Right renal cortex interstitium (tissue), 3 donors: ENCODE measurements around the gene MCM3. TPM values are rescaled to one million over a fixed set of nuclear protein-coding genes. Genes with fewer than 3 reads are reported as not detected.
A peak's percentile ranks its signal among the peaks of the same experiment; 100 is the strongest.

Experiments
- DNase-seq, 3 donors: peaks; one replicate each; pipeline ENCODE4 v3.0.0-alpha.2; 2013; ENCODE audit warnings: low read depth in 3 of 3, low spot score in 2 of 3
- polyA plus RNA-seq, 3 donors: library from polyadenylated mRNA; unstranded; fragments of 120-200 nt; gene quantifications; one replicate each; pipeline ENCODE4 v1.2.1, GENCODE V29; 2013; ENCODE audit not compliant: insufficient read length in 3 of 3

The MCM3 gene
- polyA plus RNA-seq = 100 to 1,000 TPM; 137 to 154 (median 146) TPM

DNA sequence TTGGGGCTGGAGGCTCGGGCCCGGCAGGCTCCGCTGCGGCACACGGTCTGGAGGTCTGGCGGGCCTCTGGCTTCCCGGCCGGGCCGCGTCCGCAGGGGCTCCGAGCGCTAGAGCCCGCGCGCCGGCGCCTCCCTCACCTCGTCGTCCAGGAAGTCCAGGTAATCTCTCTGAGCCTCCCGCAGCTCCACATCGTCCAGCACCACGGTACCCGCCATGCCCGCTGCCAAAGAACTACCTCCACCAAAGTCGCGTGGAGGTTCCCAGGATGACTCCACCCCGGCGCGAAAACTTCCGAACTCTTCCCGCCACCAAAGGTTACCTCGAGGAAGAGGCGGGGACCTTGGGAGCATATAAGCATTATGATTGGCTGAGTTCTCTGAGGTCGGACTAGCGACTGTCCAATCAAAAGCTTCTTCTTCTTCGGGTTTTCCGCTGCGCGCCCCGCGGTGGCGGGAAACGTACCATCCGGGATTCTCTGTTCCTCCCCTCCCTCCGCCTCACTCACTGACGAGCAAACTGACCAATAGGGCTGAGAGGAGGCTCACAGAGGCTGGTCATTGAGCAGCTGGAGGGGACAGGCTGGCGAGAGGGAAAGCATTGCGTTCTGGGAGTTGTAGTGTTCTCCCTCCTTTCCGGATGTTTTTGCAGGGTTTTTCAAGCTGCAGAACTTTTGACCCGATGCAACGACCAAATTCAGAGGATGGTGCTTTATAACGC, at the start of gene MCM3:
MCM3 (minus strand) TSS at position 283 of the 717 bp plus-strand sequence; CDS start at position 215, 68 bp downstream.
- DNase-seq = peak; percentile 99

DNA sequence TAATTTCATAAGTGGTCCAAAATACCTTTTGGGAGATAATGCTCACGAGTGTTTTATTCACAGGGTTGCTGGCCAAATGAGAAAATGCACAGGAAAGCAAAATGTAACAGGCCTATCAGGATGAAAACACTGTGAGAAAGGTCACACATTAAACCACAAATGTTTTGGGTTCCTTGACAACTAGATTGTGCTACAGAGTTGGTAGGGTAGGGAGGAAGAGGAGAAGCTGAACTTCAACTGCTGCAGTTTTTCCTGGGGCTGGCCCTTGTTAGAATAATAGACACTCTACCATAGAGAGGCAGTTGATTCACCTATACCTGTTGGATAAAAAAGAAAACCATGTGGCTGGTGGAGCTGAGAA, 49.3 kb upstream of the MCM3 start:
- no peak for DNase-seq

DNA sequence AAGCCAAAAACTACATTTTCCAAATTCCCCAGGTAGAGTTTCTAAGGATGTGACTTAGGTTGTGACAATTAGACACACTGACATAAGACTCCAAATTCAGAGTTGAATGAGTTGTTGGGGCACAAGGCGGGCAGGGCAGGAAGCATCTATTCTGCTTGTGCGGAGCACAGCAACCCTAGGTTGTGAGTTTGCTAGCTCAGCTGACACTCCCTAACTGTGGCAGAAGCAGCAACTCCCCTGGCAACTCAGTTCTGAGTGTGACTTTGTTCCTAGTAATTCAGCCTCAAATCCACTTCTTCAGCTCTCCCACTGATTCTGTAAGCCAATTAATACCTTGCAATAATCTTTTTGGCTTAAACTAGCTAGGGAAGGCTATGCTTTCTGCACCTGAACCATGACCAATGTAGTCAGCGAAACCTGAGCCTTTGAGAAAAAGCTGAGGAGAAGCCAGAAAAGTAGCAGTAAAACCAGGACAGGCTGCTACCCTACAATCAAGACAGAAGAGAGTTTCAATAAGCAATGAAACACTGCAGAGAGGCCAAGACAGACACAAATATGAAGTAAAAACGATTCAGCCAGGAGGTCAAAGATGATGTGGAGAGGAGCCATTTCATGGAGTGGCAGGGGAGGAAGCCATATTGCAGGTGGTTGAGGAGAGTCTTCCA, 47.4 kb upstream of the MCM3 start:
- no peak for DNase-seq

DNA sequence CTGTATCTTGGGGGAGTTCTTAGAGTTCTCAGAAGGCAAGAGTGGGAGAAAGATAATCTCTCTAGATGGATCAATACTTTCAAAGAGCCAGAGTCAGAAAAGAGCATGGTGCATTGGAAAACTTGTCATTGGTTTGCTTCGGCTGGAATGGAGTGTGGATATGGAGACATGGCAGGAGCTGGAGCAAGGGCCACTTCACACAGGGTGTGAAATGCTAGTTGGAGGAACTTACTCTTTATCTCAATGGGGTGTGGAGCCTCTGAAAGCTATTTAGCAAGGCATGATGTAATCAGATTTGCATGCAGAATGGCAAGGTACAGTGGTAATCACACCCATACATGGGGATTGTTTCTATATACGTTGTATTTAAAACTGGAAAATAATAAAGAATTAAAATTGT, 45.9 kb upstream of the MCM3 start:
- no peak for DNase-seq

DNA sequence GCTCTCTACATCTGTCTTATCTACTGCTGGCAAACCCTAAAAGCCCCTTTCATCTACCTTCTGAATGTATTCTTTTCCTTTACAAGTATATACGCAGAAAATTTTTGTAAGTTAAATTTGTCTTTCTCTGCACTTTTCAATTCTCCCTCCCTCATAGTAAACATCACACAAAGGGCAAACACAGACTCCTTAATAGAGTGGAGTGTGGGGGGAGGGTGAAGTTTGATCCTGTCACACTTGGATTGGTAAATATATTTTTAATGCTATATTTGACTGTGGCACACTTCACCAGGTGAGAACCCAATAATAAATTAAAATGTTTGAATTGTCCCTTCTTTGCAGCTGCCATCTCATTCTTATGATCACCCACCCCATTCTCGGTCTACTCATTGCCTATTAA, 44.2 kb upstream of the MCM3 start:
- no peak for DNase-seq

DNA sequence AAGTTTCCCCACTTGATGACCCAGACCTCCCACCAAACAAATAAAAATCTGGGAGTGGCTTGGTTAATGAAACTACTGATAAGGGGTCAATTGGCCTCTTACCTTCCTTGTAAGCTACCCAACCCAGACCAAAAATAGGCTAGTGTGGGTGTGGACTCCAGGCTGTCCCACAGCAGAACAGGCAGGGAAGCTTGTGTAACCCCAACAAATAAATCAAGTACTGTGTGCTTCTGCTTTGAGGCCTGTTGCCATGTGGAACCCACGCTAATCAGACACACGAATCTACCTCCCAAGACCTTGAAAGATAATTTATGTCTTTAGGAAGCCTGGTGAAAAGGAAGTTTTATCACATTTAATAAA, 43.7 kb upstream of the MCM3 start:
- no peak for DNase-seq

DNA sequence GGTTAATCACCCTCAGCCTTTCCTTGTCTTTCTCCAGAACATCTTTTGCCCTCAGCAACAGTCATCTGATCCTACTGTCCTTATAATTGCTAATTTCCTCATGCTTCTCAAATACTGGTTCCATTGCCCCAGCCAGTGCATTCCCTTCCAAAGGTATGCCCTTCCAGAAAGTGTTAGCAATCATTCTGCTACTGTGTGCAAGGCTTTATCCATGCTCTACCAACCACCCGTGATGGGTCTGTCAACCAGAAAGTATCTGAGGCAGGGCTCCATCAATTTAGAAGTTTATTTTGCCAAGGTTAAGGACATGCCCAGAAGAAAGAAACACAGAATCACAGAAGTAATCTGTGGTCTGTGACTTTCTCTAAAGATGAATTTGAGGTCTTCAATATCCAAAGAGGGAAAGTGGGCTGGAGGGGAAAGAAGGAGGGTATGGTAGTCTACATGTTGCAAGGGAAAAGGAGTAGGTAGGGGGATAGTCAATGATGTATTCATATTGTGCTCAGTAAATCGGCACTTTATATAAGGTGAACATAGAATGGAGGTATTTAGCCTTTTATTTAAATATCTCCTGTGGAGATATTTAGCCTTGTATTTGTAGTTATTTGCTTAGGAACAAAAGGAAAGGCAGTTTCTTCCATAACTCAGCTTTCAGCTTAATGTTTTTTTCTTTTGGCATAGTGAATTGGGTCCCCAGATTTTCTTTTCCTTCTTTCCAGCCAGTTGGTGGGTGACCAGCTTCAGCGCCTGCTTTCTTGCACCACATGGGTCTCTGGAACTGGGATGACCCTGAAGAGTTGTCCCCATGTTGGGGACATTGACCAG, 42.2 kb upstream of the MCM3 start:
- no peak for DNase-seq

DNA sequence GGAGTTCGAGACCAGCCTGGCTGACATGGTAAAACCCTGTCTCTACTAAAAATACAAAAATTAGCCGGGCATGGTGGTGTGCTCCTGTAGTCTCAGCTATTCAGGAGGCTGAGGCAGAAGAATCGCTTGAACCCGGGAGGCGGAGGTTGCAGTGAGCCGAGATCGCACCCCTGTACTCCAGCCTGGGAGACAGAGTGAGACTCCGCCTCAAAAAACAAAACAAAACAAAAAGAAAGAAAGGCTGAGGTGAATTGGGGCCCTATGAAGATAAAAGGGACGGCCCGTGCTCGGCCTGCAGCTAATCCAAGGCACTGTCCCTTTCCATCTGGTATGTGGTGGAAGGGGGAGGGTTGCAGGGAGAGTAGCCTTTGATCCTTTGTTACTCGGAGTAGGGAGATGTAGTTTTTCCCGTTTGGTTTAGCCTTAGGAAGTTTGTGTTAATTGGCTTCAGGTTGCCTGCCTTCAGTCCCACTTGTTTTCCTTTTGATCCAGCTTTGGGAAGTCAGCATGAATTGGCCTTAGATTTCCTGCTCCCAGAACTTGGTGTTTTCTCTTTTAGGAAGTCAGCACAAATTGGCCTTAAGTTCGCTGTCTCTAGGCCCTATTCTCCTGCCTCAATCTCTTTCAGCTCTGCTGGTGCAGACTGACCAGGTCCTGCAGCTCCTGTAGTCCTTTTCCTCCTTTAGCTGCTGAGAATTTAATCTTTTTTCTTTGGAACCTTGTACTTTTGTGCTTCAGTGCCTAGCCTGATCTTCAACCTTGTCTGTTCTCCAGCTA, 41.3 kb upstream of the MCM3 start:
- DNase-seq = no peak

DNA sequence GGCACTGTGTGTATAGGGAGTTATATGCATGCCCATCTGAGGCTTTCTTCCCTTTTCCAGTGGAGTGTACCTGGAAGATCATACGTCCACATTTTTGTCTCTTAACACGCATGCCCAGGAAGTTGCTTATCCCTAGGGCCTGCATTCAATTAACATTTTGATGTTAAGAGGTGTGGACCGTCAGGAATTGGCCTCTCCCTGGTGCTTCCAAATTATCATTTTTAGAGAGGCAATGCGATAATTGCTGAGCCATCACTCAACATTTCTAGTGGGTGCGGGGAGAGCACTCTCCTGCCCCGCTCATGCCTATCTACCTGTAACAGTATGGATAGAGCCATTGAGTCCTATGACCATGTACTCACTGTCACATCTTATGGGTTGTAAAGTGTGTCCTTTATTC, 39.6 kb upstream of the MCM3 start:
- DNase-seq = no peak

DNA sequence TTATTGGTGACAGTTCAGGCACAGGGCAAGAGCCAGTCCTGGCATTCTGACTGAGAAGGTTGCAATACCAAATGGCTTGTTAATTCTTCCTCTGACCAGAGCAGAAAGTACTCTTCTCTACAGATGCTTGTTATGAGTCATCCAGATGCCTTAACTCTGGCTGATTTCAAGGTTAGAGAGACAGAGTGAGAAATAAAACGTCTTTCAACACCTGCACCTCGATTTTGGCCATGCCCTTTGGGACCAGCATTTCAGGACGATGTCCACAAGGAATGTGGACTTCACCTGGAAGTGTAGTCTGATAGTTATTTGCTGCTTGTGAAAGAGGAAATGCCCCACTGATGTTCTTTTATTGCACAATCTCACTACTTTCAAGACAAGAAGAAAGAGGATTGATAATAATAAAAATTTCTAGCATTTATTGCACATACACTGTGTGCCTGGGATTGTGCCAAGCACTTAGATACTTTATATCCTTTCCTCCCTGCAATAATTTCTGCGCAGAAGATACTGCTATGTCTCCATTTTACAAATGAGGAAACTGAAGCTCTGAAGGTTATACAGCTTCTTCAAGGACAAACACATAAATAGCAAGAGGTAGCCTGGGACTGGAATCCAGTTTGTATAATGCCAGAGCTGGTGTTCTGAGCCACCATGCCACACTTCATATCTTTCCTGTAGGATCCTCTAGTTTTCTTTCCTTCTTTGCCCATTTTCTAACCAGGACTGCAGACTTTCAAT, 33.5 kb upstream of the MCM3 start:
- no peak for DNase-seq

DNA sequence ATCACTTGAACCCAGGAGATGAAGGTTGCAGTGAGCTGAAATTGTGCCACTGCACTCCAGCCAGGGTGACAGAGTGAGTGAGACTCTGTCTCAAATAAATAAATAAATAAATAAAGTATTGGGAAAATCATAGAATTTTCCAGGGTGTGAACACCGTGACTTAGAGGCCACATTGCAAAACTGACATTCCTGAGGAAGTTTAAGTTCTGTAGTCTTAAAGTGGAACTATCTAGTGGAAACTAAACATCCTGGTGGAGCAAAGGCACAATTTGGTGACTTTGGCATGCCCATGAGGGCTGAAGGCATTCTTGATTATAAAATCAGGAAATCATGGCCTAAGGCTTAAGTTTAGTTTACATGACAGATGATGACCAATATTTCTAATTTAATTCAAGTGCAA, 32.7 kb upstream of the MCM3 start:
- no peak for DNase-seq

DNA sequence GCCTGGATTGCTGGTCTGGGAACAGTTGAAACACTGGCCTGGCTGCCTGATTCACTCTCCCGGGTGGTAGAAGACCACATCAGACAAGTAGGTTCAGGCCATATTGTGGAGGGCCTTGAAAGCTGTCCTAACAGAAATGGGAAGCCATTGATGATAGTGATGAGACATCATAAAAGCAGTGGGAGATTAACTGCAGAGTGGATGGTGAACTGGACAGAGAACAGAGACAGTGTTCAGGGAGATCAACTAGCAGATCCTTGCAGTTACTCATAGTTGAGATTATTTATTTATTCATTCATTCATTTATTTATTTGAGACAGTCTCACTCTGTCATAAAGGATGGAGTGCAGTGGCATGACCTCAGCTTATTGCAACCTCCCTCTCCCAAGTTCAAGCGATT, 30.2 kb upstream of the MCM3 start:
- DNase-seq = no peak

DNA sequence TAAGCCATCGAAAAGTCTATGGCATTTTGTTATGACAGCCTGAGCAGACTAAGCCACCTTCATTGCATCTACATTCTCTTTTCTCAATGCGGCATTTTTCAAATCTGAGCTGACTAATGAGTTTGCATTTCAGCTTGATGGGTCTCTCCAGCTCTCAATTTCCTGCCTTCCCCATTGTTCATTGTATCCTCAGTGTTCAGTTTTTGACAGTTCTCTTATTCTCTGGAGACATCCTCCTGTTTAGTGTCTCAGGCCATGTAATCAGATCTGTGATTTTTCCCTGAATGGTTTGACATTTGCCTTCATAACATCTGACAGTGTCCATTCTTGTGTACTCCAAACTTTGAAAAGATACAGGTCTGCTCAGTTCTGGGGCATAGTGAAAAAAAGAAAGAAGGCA, 27.9 kb upstream of the MCM3 start:
- no peak for DNase-seq

DNA sequence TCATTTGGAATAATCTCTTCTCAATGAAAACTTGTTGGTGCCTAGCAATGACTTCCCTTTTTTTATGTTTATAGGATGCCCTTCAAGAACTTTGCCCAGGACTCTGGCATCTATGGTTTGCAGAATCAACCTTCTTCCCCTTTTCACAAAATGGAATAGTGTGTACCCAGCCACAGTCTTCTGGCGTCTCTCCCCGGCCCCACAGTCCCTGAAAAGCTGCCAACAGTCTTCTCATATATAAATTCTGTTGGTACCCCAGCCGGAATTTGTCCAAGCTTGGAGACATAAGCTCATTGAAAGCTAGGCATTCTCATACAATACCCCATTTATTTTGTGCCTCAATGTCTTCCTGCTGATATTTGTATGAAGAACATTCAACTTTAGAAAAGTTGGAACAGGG, 26.4 kb upstream of the MCM3 start:
- DNase-seq = no peak

DNA sequence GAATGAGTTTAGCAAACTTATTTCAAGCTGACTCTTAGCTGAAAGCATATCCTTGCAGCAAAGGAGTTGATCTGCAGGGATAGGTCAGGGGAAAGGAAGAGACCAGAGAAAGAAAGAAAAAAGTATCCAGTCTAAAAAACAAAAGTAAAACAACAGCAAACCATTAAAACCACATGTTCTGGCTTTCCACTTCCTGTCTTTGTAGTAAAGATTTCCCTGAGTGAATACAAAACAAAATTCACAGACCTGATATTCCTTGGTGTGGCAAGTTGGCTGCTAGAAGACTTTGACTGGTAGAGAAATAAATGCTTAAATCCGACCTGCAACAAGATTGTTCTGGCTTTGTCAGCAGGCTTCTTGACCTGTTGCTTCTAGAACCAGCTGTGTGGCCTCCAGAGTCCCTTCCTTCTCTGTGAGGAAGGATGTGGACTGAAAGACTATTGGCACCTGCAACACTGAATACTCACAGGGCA, 23.4 kb upstream of the MCM3 start:
- DNase-seq = no peak

DNA sequence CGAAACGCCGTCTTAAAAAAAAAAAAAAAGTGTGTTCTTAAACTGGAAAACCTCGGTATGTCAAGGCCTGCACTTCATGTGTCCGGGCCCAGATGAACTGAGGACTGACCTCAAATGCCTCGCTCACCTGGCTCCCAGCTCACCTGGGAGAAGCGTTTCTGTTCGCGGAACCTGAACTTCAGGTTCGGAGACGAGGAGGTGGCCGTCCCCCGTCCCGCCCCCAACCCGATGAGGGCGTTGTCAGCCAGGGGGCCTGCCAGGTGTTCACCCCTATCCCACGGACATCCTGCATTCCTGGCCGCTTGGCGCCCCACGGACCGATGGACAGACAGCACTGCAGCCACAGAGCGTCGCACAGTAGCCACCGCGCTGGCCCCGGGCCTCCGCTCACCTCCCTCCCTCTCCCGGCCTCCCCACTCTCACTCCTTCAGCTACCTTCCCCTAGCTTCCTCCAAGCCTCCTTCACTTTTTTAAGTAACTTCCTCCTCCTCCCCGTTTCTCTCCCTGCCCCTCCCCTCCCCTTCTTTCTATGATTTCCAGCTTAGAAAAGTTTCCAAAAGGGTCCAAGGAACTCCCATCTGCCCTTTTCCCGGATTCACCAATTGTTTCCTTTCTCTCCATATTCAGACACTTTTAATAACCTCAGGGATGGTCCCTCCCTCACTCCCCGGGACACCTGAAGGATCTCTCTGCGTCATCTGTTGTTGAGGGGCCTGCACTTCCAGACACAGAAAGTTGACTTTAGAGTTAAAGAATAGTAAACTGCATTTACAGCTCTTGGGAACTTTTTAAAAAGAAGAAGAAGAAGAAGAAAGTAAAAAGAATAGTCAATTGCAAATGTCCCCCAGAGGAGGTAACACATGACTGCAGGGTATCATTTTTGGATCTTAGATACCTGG, 22.7 kb upstream of the MCM3 start:
- DNase-seq = no peak

DNA sequence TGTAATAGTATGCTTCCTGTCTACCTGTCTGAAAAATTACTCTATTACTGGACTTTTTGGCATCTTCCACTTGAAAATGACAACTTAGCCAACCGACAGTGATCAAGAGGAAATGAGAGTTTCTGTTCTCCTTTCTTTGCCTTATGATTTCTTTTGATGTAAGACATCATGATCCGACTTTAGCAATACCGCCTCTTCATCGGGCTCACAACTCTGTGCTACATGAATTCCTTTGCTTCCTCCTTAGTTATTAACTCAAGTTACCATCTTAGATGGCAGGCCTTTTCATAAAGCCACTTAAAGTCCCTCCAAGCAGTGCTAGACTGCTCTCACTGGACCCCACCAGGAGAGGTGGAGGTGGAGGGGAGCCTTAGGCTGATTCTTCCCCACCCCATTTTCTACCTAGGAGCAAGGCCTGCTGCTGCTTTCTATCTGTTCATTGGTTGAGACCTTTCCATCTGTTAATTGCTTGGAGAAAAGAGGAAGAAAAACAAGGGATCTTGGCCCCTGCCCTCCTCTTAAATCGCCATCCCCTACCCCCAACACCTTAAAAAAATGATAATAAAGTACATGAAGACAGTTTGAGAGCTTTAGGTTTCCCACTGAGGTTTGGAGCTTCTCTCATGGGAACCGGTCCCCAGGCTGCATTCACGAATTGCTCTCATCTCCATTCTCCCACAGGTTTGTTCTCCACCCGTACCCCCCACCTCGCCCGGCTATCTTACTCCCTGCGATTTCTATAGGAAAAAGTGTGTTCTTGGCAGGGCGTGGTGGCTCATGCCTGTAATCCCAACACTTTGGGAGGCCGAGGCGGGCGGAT, 21.6 kb upstream of the MCM3 start:
- no peak for DNase-seq

DNA sequence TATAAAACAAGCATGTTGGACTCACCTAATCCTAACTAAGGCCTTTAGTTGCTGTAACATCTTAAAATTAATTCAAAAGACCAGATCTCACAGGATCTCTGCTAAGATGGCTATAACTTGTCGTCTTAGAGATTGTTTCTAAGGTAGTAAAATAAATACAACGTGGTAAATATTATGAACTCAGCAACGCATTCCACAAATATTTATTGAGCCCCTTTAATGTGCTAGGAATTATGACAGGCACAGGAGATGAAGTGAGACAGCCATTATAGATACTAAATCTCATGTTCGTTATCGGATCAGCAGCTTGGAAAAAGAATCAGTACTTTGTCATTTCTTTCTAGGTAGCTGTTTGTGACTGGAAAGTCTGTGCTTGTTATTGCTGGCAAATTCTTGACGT, 20.9 kb upstream of the MCM3 start:
- DNase-seq = no peak
